Left cardiac atrium (tissue), 4 donors: ENCODE data around the gene SUMF2. TPM values are rescaled to one million over a fixed set of nuclear protein-coding genes. Genes with fewer than 3 reads are reported as not detected.
"Not testable (repeated sequence)": the region's sequence is repeated elsewhere in the genome, so short reads cannot be mapped to it uniquely, and the experiment has no call there.

Source experiments
- ATAC-seq, 2 donors: fragments of 200-7000 bp; cut with Tn5 transposase; one replicate each; pipeline ENCODE4 v1.9.1; 2020; ENCODE audit warnings: mild to moderate bottlenecking in 2 of 2, moderate library complexity in 2 of 2
- DNase-seq: peaks from one replicate; pipeline ENCODE4 v3.0.0-alpha.2; 2020
- intact Hi-C, 2 donors: fragments of 100-400 bp; cut with DNase I; formaldehyde crosslinking; loops; one replicate each; pipeline versions ENCODE4 v1.14.1 to v1.15.1; 2022 to 2023
- total RNA-seq, 2 donors: library from RNA; stranded (reverse); fragmentation: NEBNext Ultra II Directional; extraction: Animal tissue kit (Norgen Biotek cat#: 25700); gene quantifications; one replicate each; pipeline ENCODE4 v1.2.1, GENCODE V29; 2021
- donor health status: DM: no; HTN: yes; CAD: no.
- donor health status: DM: no; HTN: yes; CAD: no; lungs with severe emphysema.
- donor health status: DM: yes; HTN: yes; CAD: no.
- donor health status: Dilated cardiomyopathy.

SUMF2 gene
- total RNA-seq, 2 donors from 2014 or later: 50.6 to 52.5 TPM

- intact Hi-C loops: no loop called here
- ATAC-seq (peak; percentile 99), DNase-seq (peak; percentile 99)
Observed at GRCh38 chr7:56051339-56052191, 12.5 kb upstream of the SUMF2 start, which contains the start of the genes CCT6A and PSPH. CCT6A (plus strand) TSS chr7:56051765; CDS start chr7:56051849, 84 bp downstream. PSPH (minus strand) TSS chr7:56051444; CDS start chr7:56021212, 30,232 bp downstream.

GRCh38 chr7:56053379-56053778, 10.7 kb upstream of the SUMF2 start:
- ATAC-seq: no peak
- no peak for DNase-seq
- intact Hi-C loops: no loop called here

- DNase-seq: no peak
- intact Hi-C loops: no loop called here
- no peak for ATAC-seq
Observed at GRCh38 chr7:56053993-56054392, 10.1 kb upstream of the SUMF2 start.

GRCh38 chr7:56062382-56062781, 1.7 kb upstream of the SUMF2 start:
- ATAC-seq: no peak
- intact Hi-C loops: no loop called here
- DNase-seq: no peak

GRCh38 chr7:56063500-56063881, 595 bp upstream of the SUMF2 start:
- no peak for DNase-seq
- intact Hi-C loops: no loop called here
- ATAC-seq: no peak

- not testable (repeated sequence) for ATAC-seq, DNase-seq
Observed at GRCh38 chr7:56066376-56066775, 2.3 kb downstream of the SUMF2 start.

GRCh38 chr7:56074371-56074791, 10.3 kb downstream of the SUMF2 start:
- ATAC-seq (peak; percentile 91 to 93), DNase-seq (peak; percentile 87)
- intact Hi-C loops: loop anchor here in 1 of 2 donors (10.0 kb wide), 1 partner anchor 70 kb away; no protein-coding TSS in a partner anchor

More at GRCh38 chr7:56066376-56066775, 2.3 kb downstream of the SUMF2 start:
- intact Hi-C loops: not testable (repeated sequence)

- DNase-seq: no peak
- intact Hi-C loops: loop anchor here in 1 of 2 donors (10.0 kb wide), 1 partner anchor 73 kb away; no protein-coding TSS in a partner anchor
- no peak for ATAC-seq
Observed at GRCh38 chr7:56077681-56078080, 13.6 kb downstream of the SUMF2 start.

- intact Hi-C loops: loop anchor here in 1 of 2 donors (10.0 kb wide), 1 partner anchor 73 kb away; no protein-coding TSS in a partner anchor
- ATAC-seq: no peak
- DNase-seq: no peak
Observed at GRCh38 chr7:56078196-56078595, 14.1 kb downstream of the SUMF2 start.

GRCh38 chr7:56079450-56080185, 15.5 kb downstream of the SUMF2 start:
- peak; percentile 87 for DNase-seq
- intact Hi-C loops: loop anchor here in 1 of 2 donors (10.0 kb wide), 1 partner anchor 75 kb away; no protein-coding TSS in a partner anchor
- peak; percentile 85 to 93 for ATAC-seq

- DNase-seq, intact Hi-C loops, ATAC-seq: not testable (repeated sequence)
Observed at GRCh38 chr7:56080726-56081435, 16.8 kb downstream of the SUMF2 start.

- DNase-seq (no peak), ATAC-seq (no peak)
- intact Hi-C loops: no loop called here
Observed at GRCh38 chr7:56081626-56082340, 17.7 kb downstream of the SUMF2 start.

GRCh38 chr7:56083150-56083785, 19.2 kb downstream of the SUMF2 start:
- ATAC-seq (peak in 1 of 2 donors; percentile 27), DNase-seq (peak; percentile 53)
- intact Hi-C loops: no loop called here

- no peak for ATAC-seq
- intact Hi-C loops: no loop called here
Observed at GRCh38 chr7:56086761-56087160, 22.7 kb downstream of the SUMF2 start.

GRCh38 chr7:56087445-56087844, 23.4 kb downstream of the SUMF2 start:
- intact Hi-C loops: no loop called here
- no peak for ATAC-seq
- no peak for DNase-seq

More at GRCh38 chr7:56086761-56087160, 22.7 kb downstream of the SUMF2 start:
- no peak for DNase-seq

- DNase-seq (peak; percentile 70), ATAC-seq (peak; percentile 63 to 79)
- intact Hi-C loops: no loop called here
Observed at GRCh38 chr7:56091591-56091990, 27.5 kb downstream of the SUMF2 start.

- ATAC-seq: peak; percentile 6 to 19
- intact Hi-C loops, DNase-seq: not testable (repeated sequence)
Observed at GRCh38 chr7:56092388-56092787, 28.3 kb downstream of the SUMF2 start.
